HL-60 (cell line): ENCODE results near the gene KLF5.
"Not testable (repeated sequence)": the region's sequence is repeated elsewhere in the genome, so short reads cannot be mapped to it uniquely, and the experiment has no call there.

Experiments used
- CTCF ChIP-seq: IDR thresholded peaks from one replicate; pipeline ENCODE4 v1.5.1; 2011; ENCODE audit warnings: low read length, control low read depth, inconsistent platforms; ENCODE audit not compliant: insufficient read depth
- GABPA ChIP-seq: IDR thresholded peaks from 2 replicates; pipeline ENCODE4 v1.6.1; 2012; ENCODE audit warnings: low read depth
- POLR2AphosphoS5 ChIP-seq: IDR thresholded peaks from 2 replicates; pipeline ENCODE4 v1.6.1; 2012; ENCODE audit warnings: low read depth
- REST ChIP-seq: IDR thresholded peaks from 2 replicates; pipeline ENCODE4 v1.6.1; 2012; ENCODE audit warnings: low read depth; ENCODE audit not compliant: insufficient replicate concordance
- SPI1 ChIP-seq: IDR thresholded peaks from 2 replicates; pipeline ENCODE4 v1.6.1; 2012; ENCODE audit warnings: low read depth, mild to moderate bottlenecking, borderline replicate concordance

GRCh38 chr13:73100781-73101180 lies 42.0 kb downstream of the KLF5 start:
- not testable (repeated sequence) for TF ChIP-seq CTCF, REST, POLR2AphosphoS5, GABPA, SPI1
